Lung (tissue), 12 donors: ENCODE results near the gene CHIC2. TPM values are rescaled to one million over a fixed set of nuclear protein-coding genes. Genes with fewer than 3 reads are reported as not detected.
"Not testable (repeated sequence)": the region's sequence is repeated elsewhere in the genome, so short reads cannot be mapped to it uniquely, and the experiment has no call there.

ENCODE experiments used
- ATAC-seq: fragments of 200-7000 bp; cut with Tn5 transposase; one replicate; pipeline ENCODE4 v1.9.1; 2020; ENCODE audit warnings: moderate number of reproducible peaks; ENCODE audit not compliant: insufficient read depth, low FRiP score
- DNase-seq, 3 donors: peaks; one replicate each; pipeline ENCODE4 v3.0.0-alpha.2; 2013 to 2017
- H3K27ac ChIP-seq, 2 donors: one replicate each; pipeline ENCODE4 v1.5.1; 2013; ENCODE audit warnings: mild to moderate bottlenecking in 2 of 2, moderate library complexity in 2 of 2, control low read depth in 1 of 2, inconsistent platforms in 1 of 2, low read depth in 1 of 2, low read length in 1 of 2
- H3K27me3 ChIP-seq, 3 donors: one replicate each; pipeline ENCODE4 v1.5.1; 2013; ENCODE audit warnings: low read length in 2 of 3; ENCODE audit not compliant: control insufficient read depth in 3 of 3, insufficient read depth in 3 of 3
- H3K36me3 ChIP-seq, 4 donors: one replicate each; pipeline ENCODE4 v1.5.1; 2013; ENCODE audit warnings: low read length in 4 of 4, mild to moderate bottlenecking in 1 of 4, moderate library complexity in 1 of 4; ENCODE audit not compliant: control insufficient read depth in 4 of 4, insufficient read depth in 4 of 4
- H3K4me1 ChIP-seq, 5 donors: one replicate each; pipeline ENCODE4 v1.5.1; 2013; ENCODE audit warnings: low read length in 5 of 5, mild to moderate bottlenecking in 2 of 5, moderate library complexity in 1 of 5; ENCODE audit not compliant: control insufficient read depth in 5 of 5, insufficient read depth in 5 of 5
- H3K4me3 ChIP-seq: one replicate; pipeline ENCODE4 v1.5.1; 2013; ENCODE audit warnings: mild to moderate bottlenecking, control low read depth, moderate library complexity
- H3K9ac ChIP-seq, 2 donors: one replicate each; pipeline ENCODE4 v1.5.1; 2013; ENCODE audit warnings: low read length in 2 of 2, control low read depth in 1 of 2; ENCODE audit not compliant: insufficient read depth in 1 of 2
- H3K9me3 ChIP-seq, 4 donors: one replicate each; pipeline ENCODE4 v1.5.1; 2013; ENCODE audit warnings: low read length in 3 of 4, mild to moderate bottlenecking in 1 of 4, moderate library complexity in 1 of 4; ENCODE audit not compliant: control insufficient read depth in 4 of 4, insufficient read depth in 3 of 4
- CTCF ChIP-seq: IDR thresholded peaks from 2 replicates; pipeline ENCODE4 v1.5.1; 2012; ENCODE audit warnings: mild to moderate bottlenecking; ENCODE audit errors: control extremely low read depth, extremely low read depth
- WGBS, 2 donors: extraction: QIAGEN DNeasy Blood & Tissue Kit; methylation state at CpG; one replicate each; pipeline ENCODE4 v1.1.7; 2013; 5-methylcytosine and 5-hydroxymethylcytosine counted together
- polyA plus RNA-seq, 2 donors: library from polyadenylated mRNA; stranded (reverse); fragments of 200-250 nt; gene quantifications; one replicate each; pipeline ENCODE4 v1.2.1, GENCODE V29; 2013
- total RNA-seq, 2 donors: library from RNA; depleted of rRNA in 1 of 2; stranded (reverse); fragments of >200 nt in 1 of 2; gene quantifications; one replicate each; pipeline ENCODE4 v1.2.1, GENCODE V29; 2014 to 2021
- donor health status: control.
- donor health status: control.
- donor health status: Bipolar disorder and iron deficiency.
- donor health status: healthy.
- donor health status: DM: yes; HTN: yes; CAD: no.

Gene CHIC2
- total and polyA plus RNA-seq, 4 donors, result 12.6 to 52.8 (median 30.5) TPM

- DNase-seq (no peak), ATAC-seq (no peak)
- Histone ChIP-seq H3K9me3 (no peaks in the 10 kb centered on the region), H3K27ac (no peak overlapping the region), H3K36me3 (peaks cover 0 to 8% (median 3%) of the 10 kb centered on the region in 4 donors), H3K9ac (no peak overlapping the region), H3K27me3 (no peaks in the 10 kb centered on the region), H3K4me3 (no peak overlapping the region), H3K4me1 (peaks cover 0 to 13% (median 3%) of the 10 kb centered on the region in 5 donors)
- no peak for TF ChIP-seq CTCF
- 24 to 49% methylated on average over 1 of the region's 1 CpG for WGBS, 2 donors
These were observed 14.0 kb downstream of the CHIC2 start for GRCh38 chr4:54050214-54050904.

- H3K27me3 ChIP-seq, H3K4me1 ChIP-seq, H3K36me3 ChIP-seq, DNase-seq, ATAC-seq, H3K4me3 ChIP-seq, H3K9ac ChIP-seq, H3K9me3 ChIP-seq, H3K27ac ChIP-seq: not testable (repeated sequence)
- 79 to 94% methylated on average over 2 of the region's 4 CpGs for WGBS, 2 donors
These were observed 20.8 kb downstream of the CHIC2 start for GRCh38 chr4:54043630-54044029.

- DNase-seq (no peak), ATAC-seq (no peak)
- no peak overlapping the region for H3K27ac ChIP-seq
- peaks cover 0 to 2% (median 0%) of the 10 kb centered on the region in 5 donors for H3K4me1 ChIP-seq
- H3K27me3 ChIP-seq, result no peaks in the 10 kb centered on the region
- H3K36me3 ChIP-seq, result peaks cover 0 to 5% (median under 1%) of the 10 kb centered on the region in 4 donors
- no peaks in the 10 kb centered on the region for H3K9me3 ChIP-seq
- H3K9ac ChIP-seq, result no peak overlapping the region
- H3K4me3 ChIP-seq, result no peak overlapping the region
- 75 to 77% methylated on average over 2 of the region's 2 CpGs for WGBS, 2 donors
- no peak for TF ChIP-seq CTCF
These were observed 22.5 kb downstream of the CHIC2 start for GRCh38 chr4:54041933-54042332.

GRCh38 chr4:54041100-54041499, 23.3 kb downstream of the CHIC2 start:
- Histone ChIP-seq H3K4me3 (no peak overlapping the region), H3K36me3 (peaks cover 0 to 5% (median under 1%) of the 10 kb centered on the region in 4 donors), H3K4me1 (peaks cover 0 to 3% (median 0%) of the 10 kb centered on the region in 5 donors), H3K27ac (no peak overlapping the region), H3K27me3 (no peaks in the 10 kb centered on the region), H3K9ac (no peak overlapping the region), H3K9me3 (no peaks in the 10 kb centered on the region)
- no peak for ATAC-seq
- no peak for DNase-seq
- no peak for TF ChIP-seq CTCF
- 91% methylated on average over 4 of the region's 4 CpGs for WGBS, 2 donors
